ENCODE data around the gene FNIP2.

DNA sequence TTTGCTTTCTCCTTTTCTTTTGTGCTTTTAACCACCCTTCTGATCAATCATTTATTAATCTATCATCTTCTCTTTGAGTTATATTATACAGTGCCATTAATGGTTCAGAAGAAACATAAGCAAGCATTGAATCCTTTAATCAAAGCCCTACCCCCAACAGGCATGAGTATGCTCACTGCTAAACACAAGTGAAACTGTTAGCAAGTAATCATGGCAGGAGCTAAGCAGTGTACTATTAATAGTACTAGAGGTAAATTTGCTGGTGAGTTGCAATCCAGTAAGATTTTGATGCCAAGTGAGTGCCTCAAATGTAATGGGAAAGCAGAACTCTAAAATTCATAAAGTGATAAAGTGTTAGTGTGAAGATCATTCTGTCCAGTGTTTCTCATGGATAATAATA, 57.2 kb downstream of the FNIP2 start:
- TF ChIP-seq POLR2AphosphoS5 (IDR thresholded peaks at IDR 0.05) (no peak), CTCF (IDR thresholded peaks at IDR 0.05) (no peak)
